Testis (tissue), 2 donors: ENCODE results near the gene SLC2A4.

Experiments used
- POLR2A ChIP-seq: fragments of 450-650 bp; IDR thresholded peaks from one replicate; pipeline ENCODE4 v1.6.1; 2017; ENCODE audit warnings: antibody characterized with exemption, mild to moderate bottlenecking, moderate library complexity
- TF ChIP-seq, protein P1 (sequence below), 3 experiments: fragments of 450-650 bp in 2 of 3; fragments of 200-600 bp in 1 of 3; sonication (generic) in 1 of 3; IDR thresholded peaks; one replicate each; pipeline ENCODE4 v1.5.1; 2016 to 2019; ENCODE audit warnings: antibody characterized with exemption in 3 of 3, mild to moderate bottlenecking in 2 of 3, moderate library complexity in 1 of 3

DNA sequence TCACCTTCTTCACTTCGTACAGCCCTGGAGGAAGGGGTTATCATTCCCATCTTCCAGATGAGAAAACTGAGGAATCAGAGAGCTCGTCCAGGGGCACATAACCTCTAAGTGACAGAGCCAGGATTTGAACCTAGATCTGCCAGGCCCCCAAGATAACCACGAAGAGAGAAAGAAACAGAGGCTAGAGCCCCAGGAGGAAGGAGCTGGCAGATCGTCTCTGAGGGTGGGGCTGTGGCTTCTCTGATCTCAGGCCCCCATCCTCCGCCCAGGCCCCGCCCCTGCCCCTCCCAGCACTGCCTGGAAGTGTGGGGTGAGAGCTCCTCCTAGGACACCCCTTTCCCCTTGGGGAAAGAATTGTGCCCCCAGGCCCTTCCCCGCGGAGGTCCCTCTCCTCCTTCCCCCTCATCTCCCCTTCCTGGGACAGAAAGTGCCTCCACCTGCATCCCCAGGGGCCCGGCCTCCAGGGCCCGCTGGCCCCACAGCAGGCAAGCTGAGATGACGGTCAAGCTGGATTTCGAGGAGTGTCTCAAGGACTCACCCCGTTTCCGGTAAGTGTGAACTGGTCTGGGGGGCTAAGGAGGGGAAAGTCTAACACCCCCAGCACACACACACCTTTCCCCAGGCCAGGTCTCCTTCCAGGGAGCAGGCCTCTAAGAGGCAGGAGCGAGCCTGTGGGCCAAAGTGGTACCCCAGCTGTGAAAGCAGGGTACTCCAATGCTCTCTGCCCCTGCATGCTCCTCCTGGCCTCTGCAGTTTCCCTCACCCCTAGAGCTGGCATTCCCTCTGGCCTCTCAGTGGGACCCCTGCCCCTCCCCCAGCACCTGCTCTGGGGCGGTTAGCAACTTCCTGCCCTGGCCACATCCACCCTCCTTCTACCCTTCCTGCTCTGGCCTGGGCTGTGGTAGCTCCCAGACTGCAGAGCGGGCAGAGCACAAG, 55.0 kb downstream of the SLC2A4 start, which contains the start of gene ACAP1:
- TF ChIP-seq, protein P1, sequence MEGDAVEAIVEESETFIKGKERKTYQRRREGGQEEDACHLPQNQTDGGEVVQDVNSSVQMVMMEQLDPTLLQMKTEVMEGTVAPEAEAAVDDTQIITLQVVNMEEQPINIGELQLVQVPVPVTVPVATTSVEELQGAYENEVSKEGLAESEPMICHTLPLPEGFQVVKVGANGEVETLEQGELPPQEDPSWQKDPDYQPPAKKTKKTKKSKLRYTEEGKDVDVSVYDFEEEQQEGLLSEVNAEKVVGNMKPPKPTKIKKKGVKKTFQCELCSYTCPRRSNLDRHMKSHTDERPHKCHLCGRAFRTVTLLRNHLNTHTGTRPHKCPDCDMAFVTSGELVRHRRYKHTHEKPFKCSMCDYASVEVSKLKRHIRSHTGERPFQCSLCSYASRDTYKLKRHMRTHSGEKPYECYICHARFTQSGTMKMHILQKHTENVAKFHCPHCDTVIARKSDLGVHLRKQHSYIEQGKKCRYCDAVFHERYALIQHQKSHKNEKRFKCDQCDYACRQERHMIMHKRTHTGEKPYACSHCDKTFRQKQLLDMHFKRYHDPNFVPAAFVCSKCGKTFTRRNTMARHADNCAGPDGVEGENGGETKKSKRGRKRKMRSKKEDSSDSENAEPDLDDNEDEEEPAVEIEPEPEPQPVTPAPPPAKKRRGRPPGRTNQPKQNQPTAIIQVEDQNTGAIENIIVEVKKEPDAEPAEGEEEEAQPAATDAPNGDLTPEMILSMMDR (IDR thresholded peaks at IDR 0.05): no peak
- no peak for TF ChIP-seq POLR2A
